ENCODE data around the gene TSPAN7.

TSPAN7 gene

GRCh38 chrX:38651625-38652601, 90.6 kb downstream of the TSPAN7 start:
- no peak overlapping the region for H3K4me3 ChIP-seq (ENCODE audit: low read length)
- no peak for DNase-seq (ENCODE audit: low read depth)
- TF ChIP-seq, protein P1, sequence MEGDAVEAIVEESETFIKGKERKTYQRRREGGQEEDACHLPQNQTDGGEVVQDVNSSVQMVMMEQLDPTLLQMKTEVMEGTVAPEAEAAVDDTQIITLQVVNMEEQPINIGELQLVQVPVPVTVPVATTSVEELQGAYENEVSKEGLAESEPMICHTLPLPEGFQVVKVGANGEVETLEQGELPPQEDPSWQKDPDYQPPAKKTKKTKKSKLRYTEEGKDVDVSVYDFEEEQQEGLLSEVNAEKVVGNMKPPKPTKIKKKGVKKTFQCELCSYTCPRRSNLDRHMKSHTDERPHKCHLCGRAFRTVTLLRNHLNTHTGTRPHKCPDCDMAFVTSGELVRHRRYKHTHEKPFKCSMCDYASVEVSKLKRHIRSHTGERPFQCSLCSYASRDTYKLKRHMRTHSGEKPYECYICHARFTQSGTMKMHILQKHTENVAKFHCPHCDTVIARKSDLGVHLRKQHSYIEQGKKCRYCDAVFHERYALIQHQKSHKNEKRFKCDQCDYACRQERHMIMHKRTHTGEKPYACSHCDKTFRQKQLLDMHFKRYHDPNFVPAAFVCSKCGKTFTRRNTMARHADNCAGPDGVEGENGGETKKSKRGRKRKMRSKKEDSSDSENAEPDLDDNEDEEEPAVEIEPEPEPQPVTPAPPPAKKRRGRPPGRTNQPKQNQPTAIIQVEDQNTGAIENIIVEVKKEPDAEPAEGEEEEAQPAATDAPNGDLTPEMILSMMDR (conservative IDR thresholded peaks at IDR 0.05; ENCODE audit: low read length) = no peak

DNA sequence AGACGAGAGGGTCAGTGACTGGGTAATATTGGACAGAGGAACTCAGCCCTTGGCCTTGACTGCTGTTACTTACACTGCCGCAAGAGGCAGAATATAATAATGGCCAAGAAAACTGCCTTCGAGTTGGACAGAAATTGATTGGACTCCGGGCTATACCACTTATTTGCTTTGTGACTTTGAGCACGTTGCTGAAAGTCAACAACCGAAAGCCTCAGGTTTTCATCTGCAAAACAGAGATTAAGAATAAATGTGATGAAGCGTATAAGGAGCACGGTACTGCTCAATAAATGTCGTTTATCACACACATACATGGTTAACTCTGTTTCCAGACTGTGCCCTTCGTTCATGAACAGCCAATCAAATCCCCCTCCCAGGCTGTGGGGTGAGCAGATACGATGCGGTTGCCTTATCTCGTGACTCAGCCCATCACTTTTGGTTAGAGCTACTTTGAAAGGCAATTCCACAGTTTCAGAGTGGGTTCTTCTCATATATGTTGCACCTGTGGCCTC, 91.6 kb downstream of the TSPAN7 start:
- no peak for DNase-seq (ENCODE audit: low read depth)
- no peak overlapping the region for H3K4me3 ChIP-seq (ENCODE audit: low read length)
- TF ChIP-seq, protein P1 (conservative IDR thresholded peaks at IDR 0.05; ENCODE audit: low read length) = no peak

- no peak overlapping the region for H3K4me3 ChIP-seq (ENCODE audit: low read length)
- TF ChIP-seq, protein P1 (conservative IDR thresholded peaks at IDR 0.05; ENCODE audit: low read length) = peak; percentile 47
- DNase-seq (ENCODE audit: low read depth) = peak; percentile 14
These were observed 93.0 kb downstream of the TSPAN7 start for GRCh38 chrX:38654302-38654701.

DNA sequence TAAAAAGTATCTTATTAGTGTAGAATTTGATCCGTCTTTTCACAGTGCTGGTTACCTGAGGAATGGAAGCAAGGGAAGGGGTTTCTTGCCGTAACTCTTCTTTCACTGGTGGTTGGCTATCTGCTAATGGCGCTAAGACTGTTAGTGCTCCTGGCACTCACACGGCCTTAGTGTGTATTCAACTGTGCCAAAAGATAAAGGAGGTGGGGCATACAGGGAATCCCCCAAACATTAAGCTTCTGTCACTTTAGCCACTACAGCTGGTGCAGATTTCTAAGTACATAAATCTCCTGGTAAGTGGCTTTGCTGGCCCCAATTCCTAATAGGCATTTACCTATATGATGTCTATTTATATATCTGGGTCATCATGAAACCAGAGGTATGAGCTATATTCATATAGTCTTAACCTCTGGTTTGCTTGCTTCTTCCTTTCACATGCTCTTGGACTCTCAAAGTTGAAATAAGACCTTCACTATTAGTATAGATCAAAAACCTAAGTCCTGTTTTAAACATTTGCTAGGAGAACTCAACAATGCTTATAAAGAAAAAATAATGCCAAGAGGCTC, 95.1 kb downstream of the TSPAN7 start:
- TF ChIP-seq, protein P1 (conservative IDR thresholded peaks at IDR 0.05; ENCODE audit: low read length) = no peak
- H3K4me3 ChIP-seq (ENCODE audit: low read length) = no peak overlapping the region
- no peak for DNase-seq (ENCODE audit: low read depth)

- TF ChIP-seq, protein P1 (conservative IDR thresholded peaks at IDR 0.05; ENCODE audit: low read length) = no peak
- no peak for DNase-seq (ENCODE audit: low read depth)
- H3K4me3 ChIP-seq (ENCODE audit: low read length) = no peak overlapping the region
These were observed 96.2 kb downstream of the TSPAN7 start for GRCh38 chrX:38657562-38657961.

- TF ChIP-seq, protein P1 (conservative IDR thresholded peaks at IDR 0.05; ENCODE audit: low read length) = no peak
- no peak overlapping the region for H3K4me3 ChIP-seq (ENCODE audit: low read length)
- no peak for DNase-seq (ENCODE audit: low read depth)
These were observed 99.2 kb downstream of the TSPAN7 start for GRCh38 chrX:38660395-38661102.

Data from AG10803 (cell line).